HG03457 (cell line): ENCODE data around the gene VIT.

Experiments used
- ATAC-seq: cut with Tn5 transposase; IDR thresholded peaks from one replicate; pipeline ENCODE4 v1.9.1; 2021; ENCODE audit warnings: moderate number of reproducible peaks; ENCODE audit not compliant: unreplicated experiment

VIT gene

GRCh38 chr2:36756438-36756837, 59.9 kb downstream of the VIT start:
- no peak for ATAC-seq

DNA sequence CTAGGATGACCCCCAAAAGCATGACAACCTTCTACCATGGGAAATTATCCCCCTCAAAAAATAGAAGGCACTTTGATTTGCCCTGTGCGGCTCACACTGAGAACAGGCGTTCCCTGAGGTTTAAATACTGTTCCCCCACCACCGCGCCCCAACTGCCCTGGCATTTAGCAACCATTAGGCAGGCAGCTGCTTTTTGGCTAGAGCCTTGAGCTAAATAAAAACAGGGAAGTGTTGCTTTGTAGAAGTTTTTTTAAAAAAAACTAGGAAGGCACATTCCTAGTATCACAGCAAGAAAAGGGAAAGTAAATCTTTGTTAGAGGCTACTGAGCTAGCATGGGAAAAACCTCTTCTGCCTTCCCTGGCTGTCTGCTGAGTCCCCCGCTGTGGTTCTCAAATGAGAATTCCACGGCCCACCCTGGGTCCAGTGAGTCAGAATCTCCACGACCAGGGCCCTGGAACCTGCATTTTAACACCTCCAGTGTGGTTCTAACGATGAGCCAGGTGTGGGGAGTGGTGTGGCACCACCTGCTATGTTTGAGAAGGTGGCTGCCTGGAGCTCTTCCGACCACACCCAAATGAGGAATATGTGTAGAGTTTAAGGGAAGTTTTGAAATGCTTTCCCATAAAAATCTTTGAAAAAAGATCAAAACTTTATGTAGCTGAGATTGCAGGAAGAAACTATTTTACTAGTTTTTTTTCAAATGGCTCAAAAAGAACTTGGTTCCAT, 66.4 kb downstream of the VIT start:
- ATAC-seq: no peak

DNA sequence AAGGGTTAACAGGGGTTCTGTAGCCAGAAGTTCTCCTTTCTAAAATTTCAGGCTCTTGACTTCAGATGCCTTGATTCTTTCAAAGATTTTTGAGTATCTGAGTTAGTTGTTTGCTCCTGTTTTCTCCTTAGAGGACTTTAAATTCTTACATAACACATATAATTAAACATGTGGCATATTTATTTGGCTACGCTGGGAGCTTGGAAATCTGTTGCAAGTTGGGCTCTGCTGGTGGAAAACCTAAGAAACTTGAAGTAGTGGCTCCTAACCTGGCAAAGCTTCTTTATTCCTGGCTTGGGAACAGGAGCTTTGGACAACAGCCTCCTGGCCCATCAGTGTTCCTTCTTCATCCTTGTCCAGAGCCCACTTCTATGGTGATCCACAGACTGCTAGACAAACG, 72.6 kb downstream of the VIT start:
- ATAC-seq: no peak

DNA sequence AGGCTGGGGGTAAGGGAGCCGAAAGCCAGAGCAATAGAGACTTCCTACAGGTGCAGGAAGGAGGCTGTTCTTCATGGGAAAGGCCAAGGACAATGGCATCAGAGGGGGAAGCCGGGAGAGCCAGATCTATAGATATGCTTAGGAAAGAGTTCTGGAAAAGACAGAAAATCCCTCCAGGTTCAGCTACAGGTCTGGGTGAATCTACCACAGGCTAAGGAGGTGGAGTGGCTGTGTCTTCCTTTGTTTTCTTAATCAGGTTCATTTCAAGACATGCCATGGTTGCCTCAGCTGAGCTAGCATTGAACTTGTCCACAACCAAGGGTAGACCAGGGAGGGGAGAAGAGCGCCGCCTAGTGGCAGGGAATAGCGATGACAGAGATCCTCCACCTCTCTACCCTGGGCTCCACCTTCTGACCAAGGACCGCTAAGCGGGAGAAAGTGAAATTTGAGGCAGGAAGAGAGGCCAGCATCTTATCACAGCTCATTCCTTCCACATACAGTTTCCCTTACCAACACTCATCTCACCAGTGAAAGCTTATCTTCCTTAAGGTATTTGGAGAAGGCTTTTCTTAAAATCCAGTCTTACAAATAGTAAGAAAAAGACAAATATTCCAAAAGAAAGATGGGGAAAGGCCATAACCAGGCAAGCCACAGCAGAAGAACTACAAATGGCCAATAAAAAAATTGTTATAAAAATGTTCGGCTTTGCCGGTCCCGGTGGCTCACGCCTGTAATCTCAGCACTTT, 74.2 kb downstream of the VIT start:
- ATAC-seq: no peak

GRCh38 chr2:36771671-36772070, 75.2 kb downstream of the VIT start:
- no peak for ATAC-seq

GRCh38 chr2:36773947-36774346, 77.4 kb downstream of the VIT start:
- ATAC-seq: no peak

- ATAC-seq: no peak
These were observed 78.8 kb downstream of the VIT start for GRCh38 chr2:36775261-36775660.

GRCh38 chr2:36775806-36776205, 79.3 kb downstream of the VIT start:
- no peak for ATAC-seq

DNA sequence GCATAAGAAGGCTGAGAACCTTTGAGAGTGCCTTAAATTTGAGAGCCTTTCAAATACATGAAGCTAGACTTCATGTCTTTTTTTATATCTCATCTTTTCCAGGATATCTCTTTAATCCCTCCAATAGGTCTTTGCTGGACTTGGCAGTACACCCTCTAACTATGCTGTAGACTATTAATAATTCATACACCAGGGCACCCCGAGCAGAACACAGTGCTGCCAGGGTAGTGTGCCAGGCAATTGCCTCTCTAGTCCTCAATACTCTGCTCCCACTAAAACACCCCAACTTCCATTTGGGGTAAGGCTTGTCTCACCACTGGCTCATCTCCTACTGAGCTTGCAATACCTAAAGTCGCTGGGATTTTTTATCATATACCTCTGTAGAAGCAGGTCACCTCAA, 80.8 kb downstream of the VIT start:
- no peak for ATAC-seq

- no peak for ATAC-seq
These were observed 81.3 kb downstream of the VIT start for GRCh38 chr2:36777788-36778187.

DNA sequence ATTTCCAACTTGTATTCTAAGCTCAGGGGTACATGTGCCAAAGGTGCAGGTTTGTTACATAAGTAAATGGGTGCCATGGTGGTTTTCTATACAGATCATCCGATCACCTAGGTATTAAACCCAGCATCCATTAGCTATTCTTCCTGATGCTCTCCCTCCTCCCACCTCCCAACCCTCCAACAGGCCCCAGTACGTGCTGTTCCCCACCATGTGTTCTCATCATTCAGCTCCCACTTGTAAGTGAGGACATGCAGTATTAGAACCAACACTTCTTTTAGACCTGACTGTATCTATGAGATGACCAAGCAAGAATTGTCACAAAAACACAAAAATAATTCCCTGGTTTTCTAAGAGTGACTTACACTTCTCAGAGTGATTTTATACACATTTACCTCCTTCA, 83.0 kb downstream of the VIT start:
- no peak for ATAC-seq

GRCh38 chr2:36780231-36780839, 83.8 kb downstream of the VIT start:
- no peak for ATAC-seq

GRCh38 chr2:36781907-36782720, 85.6 kb downstream of the VIT start:
- ATAC-seq: no peak

DNA sequence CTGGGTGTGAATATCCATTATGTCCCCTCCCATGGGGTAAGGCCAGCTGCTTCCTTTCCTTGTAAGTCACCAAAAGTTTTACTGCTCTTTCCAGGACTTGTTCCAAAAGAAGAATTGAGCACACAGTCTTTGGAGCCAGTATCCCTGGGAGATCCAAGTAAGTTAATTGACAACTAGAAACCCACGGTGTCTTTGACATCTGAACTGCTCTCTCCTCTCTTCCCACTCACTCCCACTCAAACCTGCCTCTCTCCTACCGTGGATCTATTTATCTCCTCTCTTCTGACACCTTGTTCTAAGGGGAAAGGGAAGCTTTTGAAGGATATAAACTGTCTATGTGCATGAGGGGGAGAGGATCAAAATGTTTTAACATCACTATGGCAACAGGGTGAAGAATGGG, 86.7 kb downstream of the VIT start:
- no peak for ATAC-seq

GRCh38 chr2:36785179-36785795, 88.8 kb downstream of the VIT start:
- no peak for ATAC-seq

- no peak for ATAC-seq
These were observed 92.8 kb downstream of the VIT start for GRCh38 chr2:36789181-36789804.

DNA sequence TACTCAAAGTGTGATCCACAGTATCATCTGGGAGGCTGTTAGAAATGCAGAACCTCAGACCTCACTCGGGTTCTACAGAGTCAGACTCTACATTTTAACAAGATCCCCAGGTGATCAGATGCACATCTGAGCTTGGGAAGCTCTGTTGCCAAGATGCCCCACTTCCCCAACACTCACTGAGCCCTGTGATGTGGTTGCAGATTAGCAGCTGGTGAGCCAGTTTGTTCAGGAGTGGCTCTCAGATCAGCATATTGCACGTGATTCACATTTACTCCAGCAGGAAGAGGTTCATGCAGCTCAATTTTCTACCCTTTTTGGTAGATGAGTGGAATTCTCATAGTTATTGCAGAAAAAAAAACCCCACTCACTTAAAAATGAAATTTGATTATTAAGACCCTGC, 96.4 kb downstream of the VIT start:
- no peak for ATAC-seq

GRCh38 chr2:36797324-36798070, 101.0 kb downstream of the VIT start:
- no peak for ATAC-seq

GRCh38 chr2:36798724-36799123, 102.2 kb downstream of the VIT start:
- no peak for ATAC-seq

DNA sequence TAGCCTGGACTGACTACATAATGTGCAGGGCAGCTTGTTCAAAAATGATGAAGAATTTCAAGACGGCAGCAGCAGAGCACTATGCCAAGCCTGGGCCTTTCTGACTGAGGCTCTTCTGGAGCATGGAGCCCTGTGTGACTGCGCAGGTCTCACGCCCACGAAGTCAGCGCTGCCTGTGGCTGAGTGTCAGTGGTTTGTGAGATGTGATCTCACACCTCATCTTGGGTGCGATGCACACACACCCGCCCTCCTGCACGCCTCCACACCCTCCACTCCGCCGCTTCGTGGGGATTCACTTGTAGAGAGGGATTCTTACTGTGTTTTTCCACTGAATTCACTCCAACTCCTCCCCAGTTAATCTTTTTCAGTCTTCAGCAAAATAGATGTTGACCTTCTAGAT, 103.9 kb downstream of the VIT start:
- no peak for ATAC-seq
